A673 (cell line): ENCODE measurements around the gene LRCH1.

Experiments used
- CTCF ChIP-seq: fragments of 300-800, 200-600 bp; sonication (generic); conservative IDR thresholded peaks from 2 replicates; pipeline ENCODE4 v1.5.1; 2017; ENCODE audit warnings: low read depth, mild to moderate bottlenecking, antibody characterized with exemption, low read length, moderate library complexity, mixed read lengths
- EZH2 ChIP-seq: fragments of 200-600 bp; sonication (generic); IDR thresholded peaks from 2 replicates; pipeline ENCODE4 v1.6.1; 2017; ENCODE audit warnings: borderline replicate concordance, low read depth, mild to moderate bottlenecking, mixed read lengths, antibody characterized with exemption, low read length; ENCODE audit not compliant: poor library complexity, severe bottlenecking

GRCh38 chr13:46607768-46608564 is 55.0 kb downstream of the LRCH1 start:
- TF ChIP-seq CTCF: no peak
- no peak for TF ChIP-seq EZH2
